WTC11 (cell line): ENCODE measurements around the gene ADAMTS15. TPM values are rescaled to one million over a fixed set of nuclear protein-coding genes. Genes with fewer than 3 reads are reported as not detected.

Experiments
- ATAC-seq: fragments of 200-7000 bp; cut with Tn5 transposase; 2 replicates; pipeline ENCODE4 v1.10.0; 2021; ENCODE audit warnings: mild to moderate bottlenecking, moderate library complexity
- CTCF ChIA-PET: fragments of 300-600 bp; sonication (Branson Sonifier 250); formaldehyde crosslinking; loops from one replicate; lab custom pipeline; 2021; ENCODE audit warnings: antibody characterized with exemption; lab: Charles Lee
- POLR2A ChIA-PET: fragments of 350-600 bp; sonication (Branson Sonifier 250); formaldehyde crosslinking; loops from one replicate; lab custom pipeline; 2021; ENCODE audit warnings: antibody characterized with exemption; lab: Charles Lee
- DNase-seq: peaks from one replicate; pipeline ENCODE4 v3.0.0; 2021; ENCODE audit warnings: low spot score
- H3K27ac Mint-ChIP-seq: 2 replicates; pipeline ENCODE4 v1.8.0; 2021; ENCODE audit warnings: mixed read lengths
- H3K27me3 Mint-ChIP-seq: 2 replicates; pipeline ENCODE4 v1.8.0; 2021; ENCODE audit warnings: low read depth, mild to moderate bottlenecking, moderate library complexity, mixed read lengths
- H3K36me3 Mint-ChIP-seq: 2 replicates; pipeline ENCODE4 v1.8.0; 2021; ENCODE audit warnings: mixed read lengths
- H3K4me1 Mint-ChIP-seq: 2 replicates; pipeline ENCODE4 v1.8.0; 2022; ENCODE audit warnings: mixed read lengths
- H3K4me3 Mint-ChIP-seq: 2 replicates; pipeline ENCODE4 v1.8.0; 2021; ENCODE audit warnings: mild to moderate bottlenecking, moderate library complexity, mixed read lengths
- H3K9me3 Mint-ChIP-seq: 2 replicates; pipeline ENCODE4 v1.8.0; 2021; ENCODE audit warnings: mixed read lengths
- AR ChIP-seq: fragments of 250-450 bp; sonication (Bioruptor Pico); IDR thresholded peaks from 2 replicates; pipeline ENCODE4 v1.9.0; 2021; ENCODE audit warnings: mild to moderate bottlenecking
- ATF6 ChIP-seq: sonication (generic); formaldehyde crosslinking; IDR thresholded peaks from 2 replicates; pipeline ENCODE4 v1.8.1; 2023; ENCODE audit warnings: mild to moderate bottlenecking, missing genetic modification reagents
- CDX4 ChIP-seq: fragments of 250-450 bp; sonication (Bioruptor Pico); IDR thresholded peaks from 2 replicates; pipeline ENCODE4 v1.9.0; 2021; ENCODE audit warnings: moderate library complexity, mild to moderate bottlenecking, inconsistent platforms, borderline replicate concordance
- CREM ChIP-seq: sonication (generic); formaldehyde crosslinking; IDR thresholded peaks from 2 replicates; pipeline ENCODE4 v1.8.1; 2022; ENCODE audit warnings: mild to moderate bottlenecking, missing genetic modification reagents, moderate library complexity
- E2F5 ChIP-seq: sonication (generic); formaldehyde crosslinking; IDR thresholded peaks from 2 replicates; pipeline ENCODE4 v1.8.1; 2022; ENCODE audit warnings: mild to moderate bottlenecking, moderate library complexity, missing genetic modification reagents
- FOXP4 ChIP-seq: sonication (generic); formaldehyde crosslinking; IDR thresholded peaks from 2 replicates; pipeline ENCODE4 v1.8.0; 2022; ENCODE audit warnings: mild to moderate bottlenecking, missing genetic modification reagents
- GABPB1 ChIP-seq: sonication (generic); formaldehyde crosslinking; IDR thresholded peaks from 2 replicates; pipeline ENCODE4 v1.8.1; 2023; ENCODE audit warnings: mild to moderate bottlenecking, missing genetic modification reagents
- GRHL2 ChIP-seq: fragments of 250-450 bp; sonication (Bioruptor Pico); IDR thresholded peaks from 2 replicates; pipeline ENCODE4 v1.8.0; 2022; ENCODE audit warnings: mild to moderate bottlenecking, moderate library complexity; ENCODE audit not compliant: insufficient replicate concordance, severe bottlenecking
- HMGA2 ChIP-seq: fragments of 250-450 bp; sonication (Bioruptor Pico); IDR thresholded peaks from 2 replicates; pipeline ENCODE4 v1.4.0; 2021; ENCODE audit warnings: mild to moderate bottlenecking, moderate library complexity
- HMGXB4 ChIP-seq: sonication (generic); formaldehyde crosslinking; IDR thresholded peaks from 2 replicates; pipeline ENCODE4 v1.8.1; 2023; ENCODE audit warnings: mild to moderate bottlenecking, moderate library complexity, missing genetic modification reagents
- KAT7 ChIP-seq: sonication (generic); formaldehyde crosslinking; IDR thresholded peaks from 2 replicates; pipeline ENCODE4 v1.8.1; 2023; ENCODE audit warnings: missing genetic modification reagents, mild to moderate bottlenecking, borderline replicate concordance
- MLX ChIP-seq: sonication (generic); formaldehyde crosslinking; IDR thresholded peaks from 2 replicates; pipeline ENCODE4 v1.8.1; 2023; ENCODE audit warnings: mild to moderate bottlenecking, missing genetic modification reagents, moderate library complexity
- SMAD3 ChIP-seq: sonication (generic); formaldehyde crosslinking; IDR thresholded peaks from 2 replicates; pipeline ENCODE4 v1.8.0; 2022; ENCODE audit warnings: missing genetic modification reagents, mild to moderate bottlenecking, borderline replicate concordance
- SOX15 ChIP-seq: fragments of 250-450 bp; sonication (Bioruptor Pico); IDR thresholded peaks from 2 replicates; pipeline ENCODE4 v1.9.0; 2021; ENCODE audit warnings: mild to moderate bottlenecking
- ZMAT4 ChIP-seq: fragments of 250-450 bp; sonication (Bioruptor Pico); IDR thresholded peaks from 2 replicates; pipeline ENCODE4 v1.9.0; 2021; ENCODE audit warnings: mild to moderate bottlenecking
- ZNF263 ChIP-seq: sonication (generic); formaldehyde crosslinking; IDR thresholded peaks from 2 replicates; pipeline ENCODE4 v1.8.1; 2022; ENCODE audit warnings: low read depth, mild to moderate bottlenecking, moderate library complexity, missing genetic modification reagents
- ZNF396 ChIP-seq: fragments of 250-450 bp; sonication (Bioruptor Pico); IDR thresholded peaks from 2 replicates; pipeline ENCODE4 v1.8.0; 2021; ENCODE audit warnings: mild to moderate bottlenecking, moderate library complexity, borderline replicate concordance
- ZNF425 ChIP-seq: fragments of 250-450 bp; sonication (Bioruptor Pico); conservative IDR thresholded peaks from 2 replicates; pipeline ENCODE4 v1.9.0; 2021; ENCODE audit warnings: mild to moderate bottlenecking
- total RNA-seq: library from RNA; stranded (reverse); gene quantifications from 3 replicates; pipeline ENCODE4 v1.2.3, GENCODE V29; 2021

The ADAMTS15 gene
- total RNA-seq, 1 experiment from 2014 or later: 3.7 TPM

- Mint-ChIP-seq H3K4me3 (no peak overlapping the region), H3K27me3 (no peaks in the 10 kb centered on the region), H3K4me1 (no peaks in the 10 kb centered on the region), H3K9me3 (no peaks in the 10 kb centered on the region), H3K27ac (no peak overlapping the region), H3K36me3 (no peaks in the 10 kb centered on the region)
- CTCF ChIA-PET: no interaction called here
- DNase-seq (no peak), ATAC-seq (no peak)
- TF ChIP-seq GRHL2 (CRISPR knock-in tag) (no peak), KAT7 (CRISPR knock-in tag) (no peak), ZNF396 (CRISPR knock-in tag) (no peak), CREM (CRISPR knock-in tag) (no peak), ZMAT4 (CRISPR knock-in tag) (no peak)
- POLR2A ChIA-PET: no interaction called here
Observed at GRCh38 chr11:130490682-130491449, 42.4 kb downstream of the ADAMTS15 start.

GRCh38 chr11:130498181-130498580 lies 49.7 kb downstream of the ADAMTS15 start:
- TF ChIP-seq SOX15 (CRISPR knock-in tag) (no peak), MLX (CRISPR knock-in tag) (no peak), HMGA2 (no peak), HMGXB4 (CRISPR knock-in tag) (no peak), SMAD3 (CRISPR knock-in tag) (no peak), ZNF263 (CRISPR knock-in tag) (no peak), FOXP4 (CRISPR knock-in tag) (no peak), CDX4 (CRISPR knock-in tag) (no peak), ZNF425 (CRISPR knock-in tag) (no peak), AR (CRISPR knock-in tag) (no peak), GABPB1 (CRISPR knock-in tag) (no peak), E2F5 (CRISPR knock-in tag) (no peak), ATF6 (no peak)

More at GRCh38 chr11:130498181-130498580, 49.7 kb downstream of the ADAMTS15 start:
- Mint-ChIP-seq H3K27me3 (peaks cover 3% of the 10 kb centered on the region; the same call in 1 of the 2 replicates), H3K27ac (no peak overlapping the region), H3K4me1 (no peaks in the 10 kb centered on the region), H3K9me3 (peaks cover 13% of the 10 kb centered on the region), H3K4me3 (no peak overlapping the region), H3K36me3 (peaks cover under 1% of the 10 kb centered on the region; the same call in 1 of the 2 replicates)
- POLR2A ChIA-PET: no interaction called here
- CTCF ChIA-PET: no interaction called here
- DNase-seq (no peak), ATAC-seq (no peak)
